ENCODE data around the gene TREX2. TPM values are rescaled to one million over a fixed set of nuclear protein-coding genes. Genes with fewer than 3 reads are reported as not detected.
A peak's percentile ranks its signal among the peaks of the same experiment; 100 is the strongest.

TREX2 gene
- total and polyA plus RNA-seq, 11 donors: 0.22 to 0.48 (median 0.29) TPM; not detected in 3

DNA sequence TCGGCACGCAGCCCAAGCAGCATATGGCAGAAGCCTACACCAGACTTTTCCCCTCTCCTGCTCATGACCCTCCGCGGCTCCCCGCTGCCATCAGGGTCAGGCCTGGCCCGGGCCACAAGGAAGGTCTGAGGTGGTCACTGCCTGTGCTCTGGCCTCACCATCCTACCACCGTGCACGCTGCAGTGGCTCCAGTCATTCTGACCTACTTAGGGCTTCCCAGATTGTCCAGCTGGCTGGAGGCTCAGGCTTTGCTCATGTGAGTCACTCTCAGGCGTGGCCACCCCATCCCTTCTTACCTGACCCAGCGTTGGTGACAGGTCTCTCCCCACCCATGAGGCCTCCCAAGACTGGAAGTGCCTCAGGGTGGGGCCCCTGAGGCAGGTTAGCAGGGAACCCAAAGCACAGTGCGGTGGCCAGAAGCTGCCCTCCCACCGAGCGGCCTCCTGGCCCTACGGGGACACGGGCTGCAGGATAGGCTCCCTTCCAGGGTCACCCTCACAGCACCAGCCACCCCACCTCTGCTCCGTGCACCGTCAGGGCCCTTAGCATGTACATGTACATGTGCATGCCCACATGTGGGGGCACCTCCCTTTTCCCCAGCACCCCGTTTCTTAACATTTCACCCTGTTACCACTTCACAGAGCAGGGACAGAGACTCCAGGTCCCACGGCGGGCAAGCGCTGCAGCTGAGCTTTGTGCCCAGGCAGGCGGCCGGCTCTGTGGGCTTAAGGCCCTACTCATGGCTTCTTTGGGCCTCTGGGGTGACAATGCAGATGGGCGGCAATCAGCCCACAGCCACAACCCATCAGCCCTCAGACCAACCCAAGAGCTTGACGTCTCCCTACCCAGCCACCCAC, 2.2 kb downstream of the TREX2 start:
- TF ChIP-seq POLR2A (IDR thresholded peaks at IDR 0.05): no peak
- TF ChIP-seq, protein P1, sequence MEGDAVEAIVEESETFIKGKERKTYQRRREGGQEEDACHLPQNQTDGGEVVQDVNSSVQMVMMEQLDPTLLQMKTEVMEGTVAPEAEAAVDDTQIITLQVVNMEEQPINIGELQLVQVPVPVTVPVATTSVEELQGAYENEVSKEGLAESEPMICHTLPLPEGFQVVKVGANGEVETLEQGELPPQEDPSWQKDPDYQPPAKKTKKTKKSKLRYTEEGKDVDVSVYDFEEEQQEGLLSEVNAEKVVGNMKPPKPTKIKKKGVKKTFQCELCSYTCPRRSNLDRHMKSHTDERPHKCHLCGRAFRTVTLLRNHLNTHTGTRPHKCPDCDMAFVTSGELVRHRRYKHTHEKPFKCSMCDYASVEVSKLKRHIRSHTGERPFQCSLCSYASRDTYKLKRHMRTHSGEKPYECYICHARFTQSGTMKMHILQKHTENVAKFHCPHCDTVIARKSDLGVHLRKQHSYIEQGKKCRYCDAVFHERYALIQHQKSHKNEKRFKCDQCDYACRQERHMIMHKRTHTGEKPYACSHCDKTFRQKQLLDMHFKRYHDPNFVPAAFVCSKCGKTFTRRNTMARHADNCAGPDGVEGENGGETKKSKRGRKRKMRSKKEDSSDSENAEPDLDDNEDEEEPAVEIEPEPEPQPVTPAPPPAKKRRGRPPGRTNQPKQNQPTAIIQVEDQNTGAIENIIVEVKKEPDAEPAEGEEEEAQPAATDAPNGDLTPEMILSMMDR (IDR thresholded peaks at IDR 0.05): no peak
- no peaks in the 10 kb centered on the region for H3K4me1 ChIP-seq
- no peaks in the 10 kb centered on the region for H3K9me3 ChIP-seq
- no peak for DNase-seq
- WGBS, 4 donors: 81 to 89% (median 88%) methylated on average over 20 to 25 of the region's 25 CpGs
- intact Hi-C loops (cut with DNase I): loop anchor here in 1 of 10 donors (10.0 kb wide), 1 partner anchor 409 kb away; no protein-coding TSS in a partner anchor
- no peaks in the 10 kb centered on the region for H3K27me3 ChIP-seq
- peak in 2 of 4 donors; percentile 9 to 35 for ATAC-seq
- H3K4me3 ChIP-seq: no peak overlapping the region
- peaks cover 0 to 3% (median 0%) of the 10 kb centered on the region in 9 donors for H3K36me3 ChIP-seq
- no peak overlapping the region for H3K27ac ChIP-seq

DNA sequence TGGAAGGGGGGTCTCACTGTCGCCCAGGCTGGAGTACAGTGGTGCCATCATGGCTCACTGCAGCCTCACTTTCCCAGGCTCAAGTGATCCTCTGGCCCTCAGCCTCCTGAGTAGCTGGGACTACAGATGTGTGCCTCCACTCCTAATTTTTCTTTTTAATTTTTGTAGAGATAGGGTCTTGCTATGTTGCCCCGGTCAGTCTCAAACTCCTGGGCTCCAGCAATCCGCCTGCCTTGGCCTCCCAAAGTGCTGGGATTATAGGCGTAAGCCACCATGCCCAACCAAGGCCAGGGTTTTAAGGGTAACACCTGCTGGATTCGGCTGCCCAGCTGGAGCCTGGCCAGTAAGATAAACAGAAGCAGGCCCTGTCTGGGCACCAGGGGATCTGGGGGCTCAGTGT, 3.4 kb downstream of the TREX2 start:
- TF ChIP-seq, protein P1 (IDR thresholded peaks at IDR 0.05): no peak
- TF ChIP-seq POLR2A (IDR thresholded peaks at IDR 0.05): no peak
- ATAC-seq: no peak
- peaks cover 0 to under 1% (median 0%) of the 10 kb centered on the region in 9 donors for H3K36me3 ChIP-seq
- intact Hi-C loops (cut with DNase I): loop anchor here in 1 of 10 donors (10.0 kb wide), 1 partner anchor 408 kb away; no protein-coding TSS in a partner anchor
- WGBS, 4 donors: 81 to 89% (median 85%) methylated on average over 5 of the region's 5 CpGs
- DNase-seq: no peak
- no peak overlapping the region for H3K27ac ChIP-seq
- H3K4me1 ChIP-seq: no peaks in the 10 kb centered on the region
- H3K4me3 ChIP-seq: no peak overlapping the region
- H3K27me3 ChIP-seq: peaks cover 0 to 4% (median 0%) of the 10 kb centered on the region in 9 donors
- H3K9me3 ChIP-seq: no peaks in the 10 kb centered on the region

DNA sequence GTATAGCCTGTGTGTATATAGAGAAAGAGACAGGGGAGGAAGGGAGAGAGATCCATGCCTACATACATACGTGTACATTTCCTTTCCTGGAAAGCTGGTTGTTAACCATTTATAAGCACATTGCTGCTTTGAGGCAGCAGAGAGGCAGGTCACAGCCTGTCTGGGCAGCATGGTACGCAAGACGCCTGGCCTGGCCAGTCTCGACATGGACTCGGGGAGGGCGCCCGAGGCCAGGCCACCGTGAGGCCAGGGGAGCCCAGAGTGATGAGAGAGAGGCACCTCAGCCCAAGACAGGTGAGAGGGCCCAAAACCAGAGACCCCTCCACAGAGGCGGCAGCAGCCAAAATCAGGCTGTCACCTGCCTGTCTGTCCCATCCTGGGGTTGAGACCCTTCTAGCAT, 3.9 kb downstream of the TREX2 start:
- H3K36me3 ChIP-seq: no peaks in the 10 kb centered on the region
- ATAC-seq (no peak), DNase-seq (no peak)
- intact Hi-C loops (cut with DNase I): loop anchor here in 1 of 10 donors (10.0 kb wide), 1 partner anchor 407 kb away; no protein-coding TSS in a partner anchor
- no peak overlapping the region for H3K4me3 ChIP-seq
- no peaks in the 10 kb centered on the region for H3K9me3 ChIP-seq
- no peaks in the 10 kb centered on the region for H3K4me1 ChIP-seq
- 80 to 92% (median 81%) methylated on average over 8 to 9 of the region's 9 CpGs for WGBS, 4 donors
- H3K27ac ChIP-seq: no peak overlapping the region
- TF ChIP-seq, protein P1 (IDR thresholded peaks at IDR 0.05): no peak
- no peak for TF ChIP-seq POLR2A (IDR thresholded peaks at IDR 0.05)
- peaks cover 0 to 9% (median 0%) of the 10 kb centered on the region in 9 donors for H3K27me3 ChIP-seq

DNA sequence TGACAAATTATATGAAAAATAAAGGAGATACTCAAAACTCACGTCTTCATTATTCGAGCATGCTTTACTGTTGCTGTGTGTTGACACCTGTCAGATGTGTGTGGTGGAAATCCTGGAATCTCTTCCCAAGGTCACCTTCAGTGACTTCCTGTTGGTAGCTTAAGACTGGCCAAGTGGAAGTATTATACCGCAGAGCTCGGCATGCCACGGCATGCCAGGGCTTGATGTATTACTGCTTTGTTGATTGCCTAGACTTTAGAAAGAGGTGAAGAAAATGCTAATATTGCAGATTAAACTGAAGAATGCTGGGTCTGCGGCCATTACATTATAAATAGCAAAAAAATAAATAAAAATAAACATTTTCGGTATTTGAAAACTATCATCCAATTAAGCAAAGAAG, 4.6 kb downstream of the TREX2 start:
- no peaks in the 10 kb centered on the region for H3K4me1 ChIP-seq
- H3K36me3 ChIP-seq: no peaks in the 10 kb centered on the region
- no peak for ATAC-seq
- intact Hi-C loops (cut with DNase I): loop anchor here in 1 of 10 donors (10.0 kb wide), 1 partner anchor 406 kb away; no protein-coding TSS in a partner anchor
- H3K9me3 ChIP-seq: no peaks in the 10 kb centered on the region
- no peak for DNase-seq
- H3K27me3 ChIP-seq: peaks cover 0 to 14% (median 0%) of the 10 kb centered on the region in 9 donors
- TF ChIP-seq, protein P1 (IDR thresholded peaks at IDR 0.05): no peak
- TF ChIP-seq POLR2A (IDR thresholded peaks at IDR 0.05): no peak
- no peak overlapping the region for H3K27ac ChIP-seq
- H3K4me3 ChIP-seq: no peak overlapping the region
- 58 to 76% (median 64%) methylated on average over 7 of the region's 7 CpGs for WGBS, 4 donors

Measured in heart left ventricle (tissue), 16 donors.